Measurements from ENCODE around the gene SMAD6. TPM values are rescaled to one million over a fixed set of nuclear protein-coding genes. Genes with fewer than 3 reads are reported as not detected.

Gene SMAD6
- polyA plus RNA-seq, 1 donor: 25.4 TPM

- DNase-seq: no peak
Measured at GRCh38 chr15:66719471-66719870, 17.4 kb downstream of the SMAD6 start.

- DNase-seq: no peak
Measured at GRCh38 chr15:66720206-66721010, 18.4 kb downstream of the SMAD6 start.

- DNase-seq: no peak
Measured at GRCh38 chr15:66721020-66721419, 19.0 kb downstream of the SMAD6 start.

GRCh38 chr15:66721501-66721937 is 19.5 kb downstream of the SMAD6 start:
- DNase-seq: no peak

- DNase-seq: no peak
Measured at GRCh38 chr15:66721954-66722353, 19.9 kb downstream of the SMAD6 start.

- no peak for DNase-seq
Measured at GRCh38 chr15:66722757-66723540, 20.9 kb downstream of the SMAD6 start.

GRCh38 chr15:66723826-66724731 is 22.0 kb downstream of the SMAD6 start:
- no peak for DNase-seq

GRCh38 chr15:66724732-66725463 is 22.9 kb downstream of the SMAD6 start:
- no peak for DNase-seq

- no peak for DNase-seq
Measured at GRCh38 chr15:66725464-66725785, 23.4 kb downstream of the SMAD6 start.

- DNase-seq: no peak
Measured at GRCh38 chr15:66726386-66726785, 24.4 kb downstream of the SMAD6 start.

- peak; percentile 84 for DNase-seq
Measured at GRCh38 chr15:66729331-66729951, 27.4 kb downstream of the SMAD6 start.

- DNase-seq: no peak
Measured at GRCh38 chr15:66730168-66731021, 28.4 kb downstream of the SMAD6 start.

GRCh38 chr15:66733976-66734375 is 31.9 kb downstream of the SMAD6 start:
- DNase-seq: no peak

GRCh38 chr15:66734961-66735908 is 33.2 kb downstream of the SMAD6 start:
- DNase-seq: no peak

- no peak for DNase-seq
Measured at GRCh38 chr15:66735909-66736305, 33.9 kb downstream of the SMAD6 start.

GRCh38 chr15:66737243-66738010 is 35.4 kb downstream of the SMAD6 start:
- no peak for DNase-seq

- DNase-seq: no peak
Measured at GRCh38 chr15:66738116-66738515, 36.1 kb downstream of the SMAD6 start.

GRCh38 chr15:66738595-66738994 is 36.6 kb downstream of the SMAD6 start:
- no peak for DNase-seq

All from left kidney (tissue), 2 donors.